ENCODE measurements around the gene ERC2.

Gene ERC2

DNA sequence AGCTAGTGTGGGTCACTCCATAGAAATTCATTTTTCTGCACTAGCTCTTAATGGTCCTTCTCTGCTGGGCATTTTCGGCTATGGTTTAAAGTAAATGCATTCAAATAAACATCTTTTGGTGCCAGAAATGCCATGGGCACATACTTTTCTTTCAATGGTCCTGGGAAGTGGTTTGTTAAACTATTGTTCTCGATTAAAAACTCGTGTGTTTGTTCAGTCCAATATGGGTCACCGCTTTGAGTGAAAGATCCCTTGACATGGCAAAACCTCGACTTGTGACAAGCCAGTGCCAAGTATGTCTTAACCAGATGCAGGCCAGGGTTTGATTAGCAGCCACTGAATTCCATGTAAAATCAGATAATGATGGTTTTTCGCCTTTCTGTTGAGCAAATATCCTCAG lies 649.3 kb downstream of the ERC2 start:
- TF ChIP-seq, protein P1, sequence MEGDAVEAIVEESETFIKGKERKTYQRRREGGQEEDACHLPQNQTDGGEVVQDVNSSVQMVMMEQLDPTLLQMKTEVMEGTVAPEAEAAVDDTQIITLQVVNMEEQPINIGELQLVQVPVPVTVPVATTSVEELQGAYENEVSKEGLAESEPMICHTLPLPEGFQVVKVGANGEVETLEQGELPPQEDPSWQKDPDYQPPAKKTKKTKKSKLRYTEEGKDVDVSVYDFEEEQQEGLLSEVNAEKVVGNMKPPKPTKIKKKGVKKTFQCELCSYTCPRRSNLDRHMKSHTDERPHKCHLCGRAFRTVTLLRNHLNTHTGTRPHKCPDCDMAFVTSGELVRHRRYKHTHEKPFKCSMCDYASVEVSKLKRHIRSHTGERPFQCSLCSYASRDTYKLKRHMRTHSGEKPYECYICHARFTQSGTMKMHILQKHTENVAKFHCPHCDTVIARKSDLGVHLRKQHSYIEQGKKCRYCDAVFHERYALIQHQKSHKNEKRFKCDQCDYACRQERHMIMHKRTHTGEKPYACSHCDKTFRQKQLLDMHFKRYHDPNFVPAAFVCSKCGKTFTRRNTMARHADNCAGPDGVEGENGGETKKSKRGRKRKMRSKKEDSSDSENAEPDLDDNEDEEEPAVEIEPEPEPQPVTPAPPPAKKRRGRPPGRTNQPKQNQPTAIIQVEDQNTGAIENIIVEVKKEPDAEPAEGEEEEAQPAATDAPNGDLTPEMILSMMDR (IDR thresholded peaks at IDR 0.05; ENCODE audit: low read depth, low read length), result no peak

DNA sequence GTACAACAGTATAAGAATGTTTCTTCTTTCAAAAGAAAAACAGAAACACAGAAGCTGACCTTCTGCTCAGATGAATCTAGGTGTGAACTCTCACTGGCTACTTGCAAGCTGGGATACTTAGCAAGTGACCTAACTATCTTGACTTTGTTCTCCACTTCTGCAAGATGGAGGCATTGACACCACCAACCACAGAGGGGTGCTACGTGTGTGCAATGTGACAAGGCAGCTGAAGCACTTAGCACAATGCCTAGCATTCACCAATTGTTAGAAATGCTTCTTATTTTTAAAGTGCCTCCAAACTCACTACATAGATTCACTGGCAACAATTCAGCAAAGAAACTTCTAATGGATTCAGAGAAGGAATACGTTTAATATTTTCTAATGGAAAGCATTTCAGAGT lies 649.8 kb downstream of the ERC2 start:
- TF ChIP-seq, protein P1 (IDR thresholded peaks at IDR 0.05; ENCODE audit: low read depth, low read length), result no peak
- no peak overlapping the region for H3K4me3 ChIP-seq (ENCODE audit: low read depth, low read length)

More for the DNA sequence above, 649.3 kb downstream of the ERC2 start:
- no peak overlapping the region for H3K4me3 ChIP-seq (ENCODE audit: low read depth, low read length)

DNA sequence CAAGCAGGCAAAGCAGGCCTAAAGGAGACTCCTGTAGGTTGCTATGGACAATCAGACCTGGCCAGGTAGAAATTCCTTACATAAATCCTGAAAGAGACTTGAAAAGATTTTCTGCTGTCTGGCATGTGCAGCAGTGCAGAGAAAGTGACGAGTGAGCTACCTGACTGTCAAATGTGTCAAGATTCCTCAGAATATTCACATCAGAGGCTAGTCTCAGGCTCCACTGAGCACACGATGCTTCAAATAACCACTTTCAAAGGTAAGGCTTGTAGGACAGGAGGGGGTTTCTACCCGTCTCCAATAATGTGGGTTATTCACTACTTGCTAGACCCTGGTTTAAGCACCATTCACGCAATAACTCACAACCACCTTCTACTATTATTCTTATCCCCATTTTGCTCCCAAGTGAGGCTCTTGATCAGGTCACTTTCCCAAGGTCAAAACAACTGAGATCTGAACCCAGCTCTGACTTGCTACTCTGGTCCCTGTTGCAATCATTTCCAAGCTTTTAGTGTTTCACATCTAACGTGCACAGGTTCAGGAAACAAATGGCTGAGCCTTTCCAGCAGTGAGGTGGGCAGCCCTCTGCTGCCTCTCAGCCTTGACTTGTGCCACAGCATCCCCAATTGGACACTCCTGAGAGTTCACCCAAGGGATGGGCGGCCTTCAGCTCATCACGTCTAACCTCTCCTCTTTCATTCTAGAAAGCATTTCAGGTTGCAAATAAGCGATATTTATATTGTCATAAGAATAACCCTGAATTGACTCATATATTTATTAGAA lies 651.3 kb downstream of the ERC2 start:
- TF ChIP-seq, protein P1 (IDR thresholded peaks at IDR 0.05; ENCODE audit: low read depth, low read length), result no peak
- H3K4me3 ChIP-seq (ENCODE audit: low read depth, low read length), result no peak overlapping the region

DNA sequence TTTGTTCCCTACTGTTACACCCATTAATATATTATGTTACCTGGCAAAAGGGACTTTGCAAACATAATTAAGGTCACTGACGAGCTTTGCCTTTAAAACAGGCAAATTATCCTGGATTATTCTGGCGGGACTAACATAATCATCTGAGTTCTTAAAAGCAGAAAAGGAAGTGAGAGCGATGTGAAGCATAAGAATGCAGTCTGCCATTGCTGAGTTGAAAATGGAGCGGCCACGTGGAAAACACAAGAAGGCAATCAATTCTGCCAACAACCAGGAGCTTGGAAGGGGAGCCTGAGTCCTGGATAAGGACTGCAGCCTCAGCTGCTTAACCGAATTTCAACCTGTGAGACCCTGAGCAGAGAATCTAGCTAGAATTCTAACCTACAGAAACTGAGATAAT lies 653.0 kb downstream of the ERC2 start:
- TF ChIP-seq, protein P1 (IDR thresholded peaks at IDR 0.05; ENCODE audit: low read depth, low read length), result no peak
- no peak overlapping the region for H3K4me3 ChIP-seq (ENCODE audit: low read depth, low read length)

DNA sequence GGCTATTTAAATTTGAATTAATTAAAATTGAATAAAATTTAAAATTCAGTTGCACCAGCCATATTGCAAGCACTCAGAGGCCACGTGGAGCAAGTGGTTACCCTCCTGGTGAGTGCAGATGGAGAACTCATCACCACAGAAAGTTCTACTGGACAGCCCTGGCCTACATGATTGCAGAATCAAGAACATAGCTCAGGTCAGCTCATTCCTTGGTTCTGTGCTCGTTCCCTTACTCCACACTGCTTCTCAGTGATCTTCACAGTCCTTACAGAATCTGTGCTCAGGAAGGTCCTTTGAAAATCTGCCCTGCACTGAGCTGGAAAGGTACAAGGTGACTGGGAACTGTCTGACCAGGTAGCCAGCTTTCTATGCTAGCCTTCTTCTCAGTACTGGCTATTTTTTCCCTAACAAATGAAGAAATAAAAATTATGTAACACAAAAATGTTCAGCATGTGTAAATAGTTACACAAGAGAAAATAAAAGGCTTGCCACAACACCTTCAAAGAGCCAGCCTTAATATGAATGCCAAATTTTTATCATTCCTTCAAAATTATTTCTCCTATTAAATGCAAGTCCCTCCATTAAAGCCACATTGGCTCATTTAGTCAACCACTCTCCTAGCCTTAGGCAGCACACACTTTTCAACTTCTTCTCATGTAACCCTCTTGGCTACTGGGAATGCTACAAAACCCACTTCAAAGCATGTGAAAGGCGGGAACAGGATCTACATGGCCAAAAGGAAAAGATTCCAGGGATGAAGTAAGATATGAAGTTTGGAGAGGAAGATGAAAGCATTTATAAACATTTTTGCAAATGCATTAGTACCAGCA lies 654.8 kb downstream of the ERC2 start:
- TF ChIP-seq, protein P1 (IDR thresholded peaks at IDR 0.05; ENCODE audit: low read depth, low read length), result no peak
- H3K4me3 ChIP-seq (ENCODE audit: low read depth, low read length), result no peak overlapping the region

DNA sequence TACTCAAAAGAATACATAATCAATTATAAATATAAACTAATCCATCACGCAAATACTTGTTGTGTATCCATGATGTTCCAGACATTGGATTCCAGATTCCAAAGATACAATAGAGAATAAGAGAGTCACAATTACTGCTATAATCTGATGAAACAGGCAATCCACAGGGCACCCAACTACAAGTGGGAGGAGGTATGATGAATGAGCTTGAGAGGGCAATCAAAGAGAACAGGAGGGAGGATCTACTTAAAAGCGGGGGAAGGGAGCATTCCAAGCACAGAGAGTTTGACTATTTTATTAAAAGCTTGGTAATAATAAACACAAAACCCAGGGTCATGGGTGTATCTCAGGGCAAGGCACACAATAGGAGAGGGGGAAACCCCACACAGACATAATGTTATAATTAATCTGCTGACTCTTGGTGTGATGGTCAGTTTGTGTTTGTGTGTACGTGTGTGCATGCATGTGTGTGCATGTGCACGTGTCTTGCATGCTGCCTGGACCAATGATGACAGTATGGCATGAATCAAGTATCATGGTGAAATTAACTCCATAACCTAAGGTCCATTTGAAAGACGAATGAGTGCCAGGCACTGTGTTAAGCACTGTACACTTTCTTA lies 655.8 kb downstream of the ERC2 start:
- no peak overlapping the region for H3K4me3 ChIP-seq (ENCODE audit: low read depth, low read length)
- TF ChIP-seq, protein P1 (IDR thresholded peaks at IDR 0.05; ENCODE audit: low read depth, low read length), result no peak

Data from WI38 (cell line).